HG02885 (cell line): ENCODE measurements around the gene SLC26A3.
A peak's percentile ranks its signal among the peaks of the same experiment; 100 is the strongest.

ENCODE experiments used
- ATAC-seq: cut with Tn5 transposase; IDR thresholded peaks from one replicate; pipeline ENCODE4 v1.9.1; 2021; ENCODE audit warnings: mild to moderate bottlenecking; ENCODE audit not compliant: unreplicated experiment, poor library complexity

SLC26A3 gene

GRCh38 chr7:107758667-107759066 lies 44.4 kb downstream of the SLC26A3 start:
- no peak for ATAC-seq

- no peak for ATAC-seq
These were observed 48.4 kb downstream of the SLC26A3 start for GRCh38 chr7:107754642-107755041.

- ATAC-seq, result no peak
These were observed 51.9 kb downstream of the SLC26A3 start for GRCh38 chr7:107751113-107751512.

- no peak for ATAC-seq
These were observed 57.0 kb downstream of the SLC26A3 start for GRCh38 chr7:107746006-107746405.

GRCh38 chr7:107744345-107744750 lies 58.7 kb downstream of the SLC26A3 start:
- ATAC-seq, result peak; percentile 35

GRCh38 chr7:107743567-107744344 lies 59.3 kb downstream of the SLC26A3 start, which contains the start of gene CBLL1:
Gene CBLL1, plus strand, starts transcription at chr7:107744142. Its CDS starts 22 bp downstream, at chr7:107744164.
- peak; percentile 92 for ATAC-seq

GRCh38 chr7:107742678-107743566 lies 60.1 kb downstream of the SLC26A3 start:
- ATAC-seq, result peak; percentile 32

GRCh38 chr7:107728276-107728675 lies 74.7 kb downstream of the SLC26A3 start:
- no peak for ATAC-seq

- no peak for ATAC-seq
These were observed 76.5 kb downstream of the SLC26A3 start for GRCh38 chr7:107726356-107727130.

- ATAC-seq, result no peak
These were observed 77.8 kb downstream of the SLC26A3 start for GRCh38 chr7:107725138-107725740.

GRCh38 chr7:107723255-107723654 lies 79.8 kb downstream of the SLC26A3 start:
- ATAC-seq, result no peak

- ATAC-seq, result no peak
These were observed 81.7 kb downstream of the SLC26A3 start for GRCh38 chr7:107721286-107721685.

- no peak for ATAC-seq
These were observed 84.4 kb downstream of the SLC26A3 start for GRCh38 chr7:107718456-107719193.

GRCh38 chr7:107715531-107715930 lies 87.5 kb downstream of the SLC26A3 start:
- ATAC-seq, result no peak
